NCI-H69 (cell line): ENCODE results near the gene CADM2.
"Not testable (repeated sequence)": the region's sequence is repeated elsewhere in the genome, so short reads cannot be mapped to it uniquely, and the experiment has no call there.

Experiments used
- DNase-seq: peaks from one replicate; lab custom pipeline; 2025; lab: John Stamatoyannopoulos, UW

The CADM2 gene

DNA sequence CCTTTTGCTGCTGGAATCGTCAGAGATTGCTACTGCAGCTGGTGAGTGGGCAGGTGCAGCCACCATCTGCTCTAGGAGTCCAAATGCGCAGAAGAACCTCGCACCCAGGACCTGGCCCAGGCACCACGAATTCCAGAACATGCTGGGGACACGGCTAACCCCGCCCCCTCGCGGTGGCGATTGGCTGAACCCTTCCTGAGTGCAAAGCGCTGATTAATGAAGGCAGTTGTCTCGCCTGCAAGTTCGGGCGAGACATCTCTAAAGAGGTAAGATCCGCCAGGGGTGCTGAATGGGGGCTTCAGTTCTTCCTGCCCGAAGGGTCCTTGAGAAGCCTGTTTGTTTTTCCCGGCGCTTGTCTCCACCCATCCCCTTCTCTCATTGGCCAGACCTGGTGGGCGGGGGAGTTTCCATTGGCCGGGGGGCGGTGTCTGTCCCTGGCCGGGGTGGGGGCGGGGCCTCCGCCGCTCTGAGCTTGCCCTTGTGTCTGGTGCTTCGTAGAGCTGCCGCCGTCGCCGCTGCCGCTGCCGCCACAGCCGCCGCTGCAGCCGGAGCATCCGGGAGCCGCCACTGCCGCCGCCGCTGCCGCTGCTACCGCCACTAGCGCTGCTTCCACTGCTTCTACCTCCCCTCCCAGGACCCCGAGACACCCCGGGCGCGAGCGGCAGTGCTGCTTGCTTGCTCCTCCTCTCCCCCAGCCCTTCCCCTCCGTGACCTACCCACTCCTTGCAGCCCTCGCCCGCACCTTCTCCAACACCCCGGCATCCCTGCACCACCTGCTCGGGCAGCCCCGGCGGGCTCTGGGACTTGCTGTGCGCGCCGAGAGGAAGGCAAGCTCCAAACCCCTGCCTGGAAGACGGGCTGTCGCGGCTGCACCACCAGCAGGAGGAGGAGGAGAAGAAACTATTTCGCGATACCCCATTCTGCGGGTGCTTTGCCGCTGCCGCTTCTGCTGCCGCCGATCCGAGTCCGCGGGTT lies at the start of gene CADM2:
Gene CADM2 (plus strand): TSS at position 495 of the 975 bp plus-strand sequence.
- DNase-seq = peak; percentile 93

DNA sequence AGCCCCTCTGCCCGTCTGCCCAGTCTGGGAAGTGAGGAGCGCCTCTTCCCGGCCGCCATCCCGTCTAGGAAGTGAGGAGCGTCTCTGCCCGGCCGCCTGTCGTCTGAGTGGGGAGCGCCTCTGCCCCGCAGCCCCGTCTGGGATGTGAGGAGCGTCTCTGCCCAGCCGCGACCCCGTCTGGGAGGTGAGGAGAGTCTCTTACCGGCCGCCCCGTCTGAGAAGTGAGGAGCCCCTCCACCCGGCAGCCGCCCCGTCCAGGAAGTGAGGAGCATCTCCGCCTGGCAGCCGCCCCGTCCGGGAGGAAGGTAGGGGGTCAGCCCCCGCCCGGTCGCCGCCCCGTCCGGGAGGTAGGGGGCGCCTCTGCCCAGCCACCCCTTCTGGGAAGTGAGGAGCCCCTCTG lies 40.2 kb upstream of the CADM2 start:
- not testable (repeated sequence) for DNase-seq

DNA sequence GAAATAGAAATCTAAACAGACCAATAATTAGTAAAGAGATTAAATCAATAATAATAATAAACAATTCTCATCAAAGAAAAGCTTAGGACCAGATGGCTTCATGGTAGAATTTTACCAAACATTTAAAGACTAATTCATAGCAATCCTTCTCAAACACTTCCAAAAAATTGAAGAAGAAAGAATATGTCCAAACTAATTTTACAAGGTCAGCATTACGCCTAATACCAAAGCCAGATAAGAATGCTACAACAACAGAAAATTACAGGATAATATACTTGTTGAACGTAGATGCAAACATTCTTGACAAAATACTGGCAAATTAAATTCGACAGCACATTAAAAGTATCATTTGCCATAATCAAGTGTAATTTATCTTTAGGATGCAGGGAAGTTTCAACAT lies 36.1 kb upstream of the CADM2 start:
- DNase-seq = no peak

DNA sequence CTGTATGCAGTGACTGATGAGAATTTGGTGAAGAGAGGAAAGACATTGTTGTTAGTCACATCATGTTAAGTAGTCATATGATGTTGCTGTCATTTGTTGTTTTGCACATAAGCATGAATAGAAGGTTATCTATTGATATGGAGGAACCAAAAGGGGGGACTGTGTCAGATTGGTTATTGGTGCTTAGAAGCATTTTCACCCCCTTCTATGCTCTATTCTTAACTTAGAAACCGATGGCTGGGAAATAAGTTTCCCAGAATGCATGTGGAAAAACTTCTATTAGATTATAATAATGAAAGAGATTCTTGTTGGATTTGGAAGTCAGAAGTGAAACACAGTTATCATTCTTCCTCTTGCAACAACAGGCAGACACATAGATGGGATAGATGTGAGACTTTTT lies 33.2 kb upstream of the CADM2 start:
- DNase-seq = no peak

GRCh38 chr3:84943379-84943778 lies 15.4 kb upstream of the CADM2 start:
- DNase-seq = peak; percentile 0

DNA sequence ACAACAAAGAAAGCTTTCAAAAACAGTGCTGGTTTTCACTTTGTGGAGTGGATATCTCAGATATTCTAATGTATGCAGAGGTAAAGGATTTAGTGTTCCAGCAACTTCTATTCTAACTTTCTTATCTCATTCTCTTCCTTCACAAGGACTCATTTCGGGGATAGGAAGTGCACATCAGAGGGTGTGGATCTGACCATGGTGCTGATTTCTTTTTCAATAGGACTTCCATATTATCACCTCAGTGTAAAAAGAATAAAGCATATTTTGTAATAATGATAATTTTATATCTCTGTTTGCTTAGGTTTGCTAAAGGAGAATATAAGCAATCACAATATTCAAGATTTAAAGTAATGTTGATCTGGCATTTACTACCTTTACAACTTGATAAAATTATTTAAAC lies 12.5 kb upstream of the CADM2 start:
- no peak for DNase-seq

- DNase-seq = peak; percentile 80
Observed at GRCh38 chr3:84959470-84960271, 882 bp downstream of the CADM2 start.

GRCh38 chr3:84960581-84960980 lies 1.8 kb downstream of the CADM2 start:
- peak; percentile 53 for DNase-seq

- DNase-seq = peak; percentile 44
Observed at GRCh38 chr3:84961011-84961410, 2.2 kb downstream of the CADM2 start.

DNA sequence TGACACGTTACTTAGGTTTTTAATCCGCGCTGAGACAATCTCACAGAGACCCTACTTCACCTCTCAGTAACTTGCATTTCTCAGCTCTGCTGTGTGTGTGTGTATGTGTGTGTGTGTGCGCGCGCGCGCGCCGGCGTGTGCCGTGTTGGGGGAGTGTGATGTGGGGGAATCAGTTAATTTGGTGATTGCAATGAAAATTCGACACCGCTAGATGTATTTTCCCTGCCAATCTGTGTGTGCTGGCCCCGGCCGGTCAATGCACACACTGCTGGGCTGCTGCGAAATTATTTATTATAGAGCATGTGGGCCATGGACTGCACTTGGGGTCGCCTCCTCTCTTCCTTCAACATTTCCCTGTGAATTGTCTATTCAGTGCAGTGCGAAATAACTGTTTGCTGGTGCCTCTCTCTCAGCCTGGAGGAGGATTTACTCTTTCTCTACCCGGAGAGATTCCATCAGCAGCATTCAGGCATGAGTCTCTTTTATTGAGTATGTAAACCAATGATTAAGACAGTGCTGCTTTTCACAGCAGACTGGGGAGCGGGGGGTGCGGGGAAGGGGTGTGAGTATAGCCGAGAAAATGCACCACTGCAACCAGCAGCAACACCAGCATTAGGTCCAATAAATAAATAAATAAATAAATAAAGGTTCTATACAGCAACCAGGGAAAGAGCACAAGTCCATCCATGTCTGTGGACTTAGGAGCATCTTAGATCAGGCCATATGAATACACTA lies 2.9 kb downstream of the CADM2 start:
- DNase-seq = peak; percentile 59

DNA sequence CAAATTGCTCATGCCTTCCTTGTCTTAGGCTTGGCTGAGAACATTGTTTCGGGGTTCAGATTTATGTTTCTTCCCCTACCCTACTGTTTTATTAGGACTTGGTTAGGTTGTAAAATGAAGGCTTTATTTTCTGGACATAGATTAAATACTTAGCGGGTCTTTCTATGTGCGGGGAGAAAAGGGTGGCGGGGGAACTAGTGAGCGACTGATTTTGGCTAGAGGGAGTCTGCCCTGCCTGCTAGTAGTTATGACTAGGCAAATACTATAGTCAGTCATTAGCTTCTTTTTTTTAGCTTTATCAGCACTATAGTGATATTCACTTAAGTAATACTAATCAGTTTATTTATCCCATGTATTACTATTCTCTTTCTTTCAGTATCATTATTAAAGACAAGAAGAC lies 3.6 kb downstream of the CADM2 start:
- DNase-seq = no peak

DNA sequence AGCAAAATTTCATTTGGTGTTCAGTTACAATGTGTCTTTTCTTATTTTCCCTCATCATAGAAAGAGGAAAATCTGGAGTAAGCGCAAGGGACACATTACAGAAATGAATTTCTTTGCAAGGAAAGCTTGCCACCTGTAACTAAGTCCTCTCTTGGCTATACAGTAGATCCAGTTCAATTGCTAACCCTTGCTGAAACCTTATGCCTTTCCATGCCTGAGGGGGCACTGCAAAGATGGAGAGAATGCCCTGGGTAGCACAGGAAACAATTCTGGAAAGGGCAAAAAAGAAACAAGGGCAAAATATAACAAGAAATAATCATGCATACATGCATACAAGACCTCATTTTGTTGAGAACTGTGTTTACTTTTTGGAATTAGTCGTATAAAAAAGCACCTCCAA lies 4.3 kb downstream of the CADM2 start:
- peak; percentile 55 for DNase-seq

- DNase-seq = peak; percentile 84
Observed at GRCh38 chr3:84965141-84965540, 6.4 kb downstream of the CADM2 start.

DNA sequence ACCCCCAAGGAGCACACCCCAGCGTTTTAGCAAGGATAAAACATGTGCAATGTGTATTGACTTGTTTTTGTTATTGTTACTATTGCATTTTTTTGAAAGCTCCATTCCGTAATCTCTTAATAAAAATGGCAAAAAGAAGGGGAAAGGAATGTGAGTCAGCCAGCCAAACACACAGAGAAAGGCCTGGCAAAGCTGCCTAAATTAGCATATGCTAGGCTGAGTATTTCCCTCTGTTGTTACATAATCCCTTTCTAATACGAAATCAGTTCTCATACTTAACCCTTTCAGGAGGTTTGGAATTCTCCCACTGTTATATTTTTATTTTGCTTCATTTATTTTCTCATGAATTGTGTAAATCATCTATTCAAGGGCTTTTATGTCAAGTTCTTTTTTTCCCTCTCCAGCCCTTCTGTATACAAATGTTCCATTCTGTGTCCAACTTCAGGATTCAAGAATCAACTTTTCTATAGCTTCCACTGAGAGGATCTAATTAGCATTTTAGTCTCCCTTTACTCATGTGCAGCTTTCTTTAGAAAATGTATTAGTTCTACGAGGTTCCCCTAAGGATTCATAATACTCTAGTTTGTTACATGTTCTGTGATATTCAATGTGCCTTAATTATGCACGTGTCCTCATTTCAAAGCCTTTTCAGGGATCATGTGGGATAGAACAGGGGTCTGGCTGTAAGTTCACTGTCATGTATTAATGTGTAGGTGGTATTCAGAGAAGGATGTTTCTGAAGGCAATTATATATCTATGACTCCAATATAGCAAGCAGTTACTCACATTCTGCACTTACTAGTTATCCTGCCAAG lies 9.2 kb downstream of the CADM2 start:
- DNase-seq = no peak

DNA sequence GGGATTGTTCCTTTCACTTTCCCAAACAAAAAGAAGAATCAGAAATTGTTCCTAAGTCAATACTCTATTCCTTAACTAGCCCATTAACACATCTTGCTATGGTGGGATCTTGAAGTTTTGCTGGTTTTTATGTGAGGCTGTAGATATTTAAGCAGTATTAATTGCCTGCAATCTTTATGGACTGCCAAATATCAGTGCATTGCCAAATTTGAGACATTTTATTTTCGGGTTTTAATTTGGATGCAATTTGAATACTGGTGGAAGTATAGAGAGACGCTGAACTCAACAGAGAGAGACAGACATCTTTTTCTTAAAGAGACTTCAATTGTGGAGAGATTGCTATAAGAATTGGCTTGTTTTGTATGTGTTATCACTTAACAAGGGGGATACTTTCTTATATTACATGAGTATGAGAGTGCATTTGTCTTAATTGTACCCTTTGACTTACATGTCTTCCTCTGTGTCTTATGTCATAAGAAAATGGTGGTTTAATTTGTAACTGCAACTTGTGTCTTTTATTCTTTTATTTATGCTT lies 10.0 kb downstream of the CADM2 start:
- no peak for DNase-seq

GRCh38 chr3:84974347-84974746 lies 15.6 kb downstream of the CADM2 start:
- peak; percentile 21 for DNase-seq

GRCh38 chr3:84977021-84977420 lies 18.2 kb downstream of the CADM2 start:
- DNase-seq = no peak

GRCh38 chr3:84978843-84979242 lies 20.1 kb downstream of the CADM2 start:
- DNase-seq = peak; percentile 45

- DNase-seq = peak; percentile 51
Observed at GRCh38 chr3:84980011-84980410, 21.2 kb downstream of the CADM2 start.

DNA sequence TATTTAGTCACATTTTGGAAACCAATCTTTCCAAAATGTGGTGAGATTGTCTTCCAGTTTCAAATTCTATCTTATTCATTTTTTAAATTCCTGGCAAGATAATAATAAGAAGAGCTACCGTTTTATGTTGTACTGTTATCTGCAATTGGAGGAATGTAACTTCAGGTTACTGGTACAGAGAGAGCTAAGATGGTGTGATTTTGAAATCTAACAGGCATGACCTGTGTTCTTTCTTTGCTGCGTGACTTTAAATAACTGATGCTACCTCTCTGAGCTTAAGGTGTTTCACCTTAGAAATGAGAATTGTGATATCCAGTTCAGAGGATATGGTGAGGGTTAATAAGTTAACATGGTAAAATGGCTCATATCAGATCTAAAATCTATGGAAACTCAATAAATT lies 21.7 kb downstream of the CADM2 start:
- DNase-seq = no peak

- no peak for DNase-seq
Observed at GRCh38 chr3:84983490-84983889, 24.7 kb downstream of the CADM2 start.
